ENCODE measurements around the gene GAMT.

DNA sequence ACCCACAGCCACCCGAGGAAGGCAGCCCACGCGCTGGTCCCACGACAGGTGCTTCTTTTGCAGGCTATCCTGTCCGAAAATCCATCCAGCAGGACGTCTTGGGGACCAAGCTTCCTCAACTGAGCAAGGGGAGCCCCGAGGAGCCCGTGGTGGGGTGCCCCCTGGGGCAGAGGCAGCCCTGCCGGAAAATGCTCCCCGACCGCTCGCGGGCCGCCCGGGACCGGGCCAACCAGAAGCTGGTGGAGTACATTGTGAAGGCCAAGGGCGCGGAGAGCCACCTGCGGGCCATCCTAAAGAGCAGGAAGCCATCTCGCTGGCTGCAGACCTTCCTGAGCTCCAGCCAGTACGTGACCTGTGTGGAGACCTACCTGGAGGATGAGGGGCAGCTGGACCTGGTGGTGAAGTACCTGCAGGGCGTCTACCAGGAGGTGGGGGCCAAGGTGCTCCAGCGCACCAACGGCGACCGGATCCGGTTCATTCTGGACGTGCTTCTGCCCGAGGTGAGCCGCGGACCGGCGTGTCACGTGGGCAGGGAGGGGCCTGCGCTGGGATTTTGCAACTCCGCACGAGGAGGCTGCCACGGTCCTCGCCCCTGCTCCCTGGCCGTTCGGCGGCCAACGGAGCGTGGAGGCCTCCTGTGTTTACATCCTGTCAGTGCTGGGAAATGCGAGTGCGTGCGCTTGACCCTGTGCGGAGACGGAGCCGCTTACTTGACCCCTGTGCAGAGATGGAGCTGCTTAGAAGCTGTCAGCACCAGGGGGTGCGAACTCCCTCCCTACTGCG, 30.6 kb downstream of the GAMT start:
- TF ChIP-seq ZFP90 (CRISPR knock-in tag; IDR thresholded peaks at IDR 0.05; ENCODE audit: borderline replicate concordance), result no peak
- TF ChIP-seq, protein P1, sequence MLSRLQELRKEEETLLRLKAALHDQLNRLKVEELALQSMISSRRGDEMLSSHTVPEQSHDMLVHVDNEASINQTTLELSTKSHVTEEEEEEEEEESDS (CRISPR knock-in tag; IDR thresholded peaks at IDR 0.05; ENCODE audit: borderline replicate concordance), result no peak
- TF ChIP-seq, protein P2, sequence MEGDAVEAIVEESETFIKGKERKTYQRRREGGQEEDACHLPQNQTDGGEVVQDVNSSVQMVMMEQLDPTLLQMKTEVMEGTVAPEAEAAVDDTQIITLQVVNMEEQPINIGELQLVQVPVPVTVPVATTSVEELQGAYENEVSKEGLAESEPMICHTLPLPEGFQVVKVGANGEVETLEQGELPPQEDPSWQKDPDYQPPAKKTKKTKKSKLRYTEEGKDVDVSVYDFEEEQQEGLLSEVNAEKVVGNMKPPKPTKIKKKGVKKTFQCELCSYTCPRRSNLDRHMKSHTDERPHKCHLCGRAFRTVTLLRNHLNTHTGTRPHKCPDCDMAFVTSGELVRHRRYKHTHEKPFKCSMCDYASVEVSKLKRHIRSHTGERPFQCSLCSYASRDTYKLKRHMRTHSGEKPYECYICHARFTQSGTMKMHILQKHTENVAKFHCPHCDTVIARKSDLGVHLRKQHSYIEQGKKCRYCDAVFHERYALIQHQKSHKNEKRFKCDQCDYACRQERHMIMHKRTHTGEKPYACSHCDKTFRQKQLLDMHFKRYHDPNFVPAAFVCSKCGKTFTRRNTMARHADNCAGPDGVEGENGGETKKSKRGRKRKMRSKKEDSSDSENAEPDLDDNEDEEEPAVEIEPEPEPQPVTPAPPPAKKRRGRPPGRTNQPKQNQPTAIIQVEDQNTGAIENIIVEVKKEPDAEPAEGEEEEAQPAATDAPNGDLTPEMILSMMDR (CRISPR knock-in tag; IDR thresholded peaks at IDR 0.05), result no peak
- TF ChIP-seq CHD4 (IDR thresholded peaks at IDR 0.05; ENCODE audit: borderline replicate concordance, low read length), result no peak
- no peak for TF ChIP-seq CHD2 (IDR thresholded peaks at IDR 0.05; ENCODE audit: low read depth, low read length)
- TF ChIP-seq, protein P3, sequence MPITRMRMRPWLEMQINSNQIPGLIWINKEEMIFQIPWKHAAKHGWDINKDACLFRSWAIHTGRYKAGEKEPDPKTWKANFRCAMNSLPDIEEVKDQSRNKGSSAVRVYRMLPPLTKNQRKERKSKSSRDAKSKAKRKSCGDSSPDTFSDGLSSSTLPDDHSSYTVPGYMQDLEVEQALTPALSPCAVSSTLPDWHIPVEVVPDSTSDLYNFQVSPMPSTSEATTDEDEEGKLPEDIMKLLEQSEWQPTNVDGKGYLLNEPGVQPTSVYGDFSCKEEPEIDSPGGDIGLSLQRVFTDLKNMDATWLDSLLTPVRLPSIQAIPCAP (CRISPR knock-in tag; IDR thresholded peaks at IDR 0.05; ENCODE audit: low read depth), result no peak
- TF ChIP-seq BHLHE40 (IDR thresholded peaks at IDR 0.05; ENCODE audit: low read length), result no peak
- TF ChIP-seq EZH2 (conservative IDR thresholded peaks at IDR 0.05; ENCODE audit: low read depth, low read length), result no peak
- TF ChIP-seq POLR2A (IDR thresholded peaks at IDR 0.05; ENCODE audit: insufficient read depth in 1 of 2, low read depth in 2 of 2, low read length in 2 of 2), result no peak

Data from HepG2 (cell line).